Nasal cavity respiratory epithelium epithelial cell of viscerocranial mucosa (primary cell): ENCODE data around the gene ZNF780A. TPM values are rescaled to one million over a fixed set of nuclear protein-coding genes. Genes with fewer than 3 reads are reported as not detected.

ENCODE experiments used
- total RNA-seq: library from RNA; depleted of rRNA; stranded (reverse); fragments of >200 nt; gene quantifications from 2 replicates; pipeline ENCODE4 v1.2.3, GENCODE V29; 2014

Gene ZNF780A
- total RNA-seq: 6.8 and 15.9 TPM in 2 replicates

DNA sequence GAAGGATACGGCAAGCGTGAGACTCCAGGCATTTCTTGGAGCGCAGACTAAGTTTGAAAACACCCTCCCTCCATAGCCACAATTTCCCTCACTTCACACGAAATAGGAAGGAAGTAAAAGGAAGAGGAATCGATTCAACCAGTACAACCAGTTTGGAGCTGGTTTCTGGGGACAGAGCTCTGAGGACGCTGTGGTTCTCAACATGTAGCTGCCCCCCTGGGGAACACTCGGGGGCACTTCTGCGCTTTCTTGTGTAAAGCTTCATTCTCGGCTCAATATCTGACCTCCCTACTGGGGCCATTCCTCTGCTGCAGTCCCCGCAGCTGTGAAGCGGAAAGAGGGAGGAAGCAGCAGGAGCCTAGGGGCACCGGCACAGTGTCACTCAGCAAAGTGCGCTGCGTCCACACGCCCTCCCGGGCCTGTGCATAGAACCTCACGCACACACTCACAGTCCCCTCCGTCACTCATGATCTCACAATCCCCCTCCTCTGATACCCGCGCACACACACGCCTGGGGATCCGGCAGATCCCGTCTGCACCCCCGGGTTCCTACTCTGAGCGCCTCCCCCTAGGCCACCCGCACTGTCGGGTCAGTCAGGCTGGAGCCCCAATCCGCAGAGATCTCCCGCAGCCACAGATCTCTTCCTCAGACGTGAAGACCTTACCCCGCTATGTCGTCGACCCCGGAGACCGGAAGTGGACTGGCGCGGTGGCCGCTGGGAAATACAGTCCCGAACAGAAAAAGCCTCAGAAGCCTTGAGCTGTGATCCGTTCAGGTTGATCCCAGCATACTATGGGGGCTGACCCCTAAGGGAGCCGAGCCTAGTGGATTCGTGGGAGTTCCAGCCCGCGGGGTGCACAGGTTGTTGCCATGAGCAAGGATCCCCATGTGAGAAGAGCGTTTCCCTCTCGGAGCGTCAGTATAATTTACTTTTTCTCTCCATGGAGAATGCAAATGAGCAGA lies at the start of gene ZNF780A:
Gene ZNF780A (minus strand): TSS at position 703 of the 964 bp plus-strand sequence. CDS start 6,190 bp downstream, outside the sequence.

DNA sequence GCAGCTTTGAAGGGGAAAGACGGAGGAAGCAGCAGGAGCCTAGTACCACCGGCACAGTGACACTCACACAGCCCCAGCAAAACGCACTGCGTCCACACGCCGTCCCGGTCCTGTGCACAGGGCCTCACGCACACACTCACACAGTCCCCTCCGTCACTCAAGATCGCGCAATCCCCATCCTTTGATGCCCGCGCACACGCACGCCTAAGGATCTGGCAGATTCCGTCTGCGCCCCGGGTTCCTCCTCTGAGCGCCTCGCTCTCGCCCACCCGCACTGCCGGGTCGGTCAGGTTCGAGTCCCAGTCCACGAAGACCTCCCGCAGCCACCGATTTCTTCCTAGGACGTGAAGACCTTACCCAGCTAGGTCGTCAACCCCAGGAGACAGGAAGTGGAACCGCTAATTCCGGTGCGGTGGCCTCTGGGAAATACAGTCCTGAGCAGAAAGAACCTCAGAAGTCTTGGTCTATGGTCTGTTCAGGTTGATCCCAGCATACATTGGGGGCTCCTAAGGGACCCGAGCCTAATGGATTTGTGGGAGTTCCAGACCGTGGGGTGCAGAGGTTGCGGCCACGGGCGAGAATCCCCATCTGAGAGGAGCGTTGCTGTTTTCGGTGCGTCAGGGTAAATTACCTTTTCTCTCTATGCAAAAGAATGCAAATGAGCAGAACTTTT lies 34.8 kb downstream of the ZNF780A start, which contains the start of gene ZNF780B:
Gene ZNF780B (minus strand): TSS at position 400 of the 673 bp plus-strand sequence. CDS start 5,899 bp downstream, outside the sequence.

Other genes starting within 250 kb of the ZNF780A start
- 140 and 218 TPM in 2 replicates for gene FBL, start 244.6 kb downstream of the ZNF780A start, total RNA-seq
- gene FCGBP, start 156.3 kb downstream of the ZNF780A start, total RNA-seq: 1.4 and 2.3 TPM in 2 replicates
- 84.1 and 118 TPM in 2 replicates for gene PSMC4, start 119.8 kb downstream of the ZNF780A start, total RNA-seq
- gene ZNF546, start 93.9 kb downstream of the ZNF780A start, total RNA-seq: 0.68 and 3.0 TPM in 2 replicates
- 4.8 and 20.2 TPM in 2 replicates for gene ZNF780B, start 34.7 kb downstream of the ZNF780A start, total RNA-seq
- gene MAP3K10, start 100.5 kb upstream of the ZNF780A start, total RNA-seq: 10.6 and 13.6 TPM in 2 replicates
- under 0.01 TPM in 1 of 2 replicates, not detected in the other for gene TTC9B, start 127.4 kb upstream of the ZNF780A start, total RNA-seq
- under 0.01 and 0.07 TPM in 2 replicates for gene CCNP, start 135.7 kb upstream of the ZNF780A start, total RNA-seq
- 58.1 and 79.5 TPM in 2 replicates for gene AKT2, start 194.4 kb upstream of the ZNF780A start, total RNA-seq